ENCODE results near the gene KRT71. TPM values are rescaled to one million over a fixed set of nuclear protein-coding genes. Genes with fewer than 3 reads are reported as not detected.
"Not testable (repeated sequence)": the region's sequence is repeated elsewhere in the genome, so short reads cannot be mapped to it uniquely, and the experiment has no call there.

KRT71 gene
- total RNA-seq, 2 experiments from 2014 or later: not detected

GRCh38 chr12:52598966-52599365 is 46.0 kb upstream of the KRT71 start:
- peaks cover 5% of the 10 kb centered on the region for H3K27me3 Mint-ChIP-seq
- no peak overlapping the region for H3K27ac ChIP-seq (ENCODE audit: low read depth in 1 of 2, low read length in 2 of 2)
- H3K4me3 Mint-ChIP-seq: no peak overlapping the region
- peaks cover 0 to 4% of the 10 kb centered on the region in 2 experiments for H3K9me3 ChIP-seq (ENCODE audit: control insufficient read depth in 1 of 2, insufficient read depth in 1 of 2, low read length in 2 of 2)
- H3K4me3 ChIP-seq (ENCODE audit: low read length): no peak overlapping the region
- ChIA-PET CTCF (no interaction called here), POLR2A (interaction anchor here (0.7 to 1.3 kb wide), 2 partner anchors 11 to 91 kb away, joined by 3 read pairs; no protein-coding TSS in a partner anchor)
- no peak for ATAC-seq (ENCODE audit: poor library complexity)
- DNase-seq: no peak
- H3K4me1 Mint-ChIP-seq (ENCODE audit: low read depth): peaks cover 40% of the 10 kb centered on the region
- no peaks in the 10 kb centered on the region for H3K36me3 ChIP-seq (ENCODE audit: insufficient read depth, low read length)
- H3K9me3 Mint-ChIP-seq: no peaks in the 10 kb centered on the region
- H3K4me1 ChIP-seq (ENCODE audit: insufficient read depth, low read length): peaks cover 26% of the 10 kb centered on the region
- peaks cover 0 to 7% of the 10 kb centered on the region in 2 experiments for H3K27me3 ChIP-seq (ENCODE audit: control insufficient read depth in 1 of 2, insufficient read depth in 2 of 2, low read length in 2 of 2)
- intact Hi-C loops (cut with DNase I, micrococcal nuclease): no loop called here
- H3K27ac Mint-ChIP-seq: no peak overlapping the region
- no peak for TF ChIP-seq CTCF (IDR thresholded peaks at IDR 0.05)
- H3K36me3 Mint-ChIP-seq (ENCODE audit: low read depth): peaks cover 14% of the 10 kb centered on the region

- H3K36me3 ChIP-seq (ENCODE audit: insufficient read depth, low read length); H3K9me3 ChIP-seq (ENCODE audit: control insufficient read depth in 1 of 2, insufficient read depth in 1 of 2, low read length in 2 of 2); H3K4me3 ChIP-seq (ENCODE audit: low read length); intact Hi-C loops (cut with DNase I, micrococcal nuclease); POLR2A ChIA-PET; H3K9me3 Mint-ChIP-seq; DNase-seq; ATAC-seq (ENCODE audit: poor library complexity); H3K27ac ChIP-seq (ENCODE audit: low read depth in 1 of 2, low read length in 2 of 2); H3K27me3 ChIP-seq (ENCODE audit: control insufficient read depth in 1 of 2, insufficient read depth in 2 of 2, low read length in 2 of 2); H3K27me3 Mint-ChIP-seq; H3K27ac Mint-ChIP-seq; H3K4me3 Mint-ChIP-seq; H3K4me1 ChIP-seq (ENCODE audit: insufficient read depth, low read length): not testable (repeated sequence)
- Mint-ChIP-seq H3K36me3 (ENCODE audit: low read depth) (peaks cover 45% of the 10 kb centered on the region), H3K4me1 (ENCODE audit: low read depth) (peaks cover 24% of the 10 kb centered on the region)
- CTCF ChIA-PET: interaction anchor here (1.2 kb wide), 1 partner anchor 10 kb away, joined by 4 read pairs; no protein-coding TSS in a partner anchor
Observed at GRCh38 chr12:52594237-52594636, 41.3 kb upstream of the KRT71 start.

DNA sequence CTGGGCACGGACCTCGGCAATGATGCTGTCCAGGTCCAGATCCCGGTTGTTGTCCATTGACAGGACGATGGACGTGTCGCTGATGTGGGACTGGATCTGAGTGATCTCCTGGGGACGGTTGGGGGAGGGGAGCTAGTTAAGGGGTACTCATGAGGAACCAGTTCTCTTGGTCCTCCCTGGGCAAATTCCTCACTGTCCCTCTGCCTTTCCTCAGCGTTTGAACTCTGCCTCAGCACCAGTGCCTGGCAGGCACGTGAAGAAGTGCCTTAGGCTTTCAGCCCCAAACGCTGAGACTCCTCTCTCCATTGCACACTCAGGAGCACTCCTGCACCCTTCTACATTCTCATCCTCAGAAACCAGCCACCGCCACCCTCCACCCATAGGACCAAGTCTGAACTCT is 38.6 kb upstream of the KRT71 start:
- DNase-seq: no peak
- intact Hi-C loops (cut with DNase I, micrococcal nuclease): no loop called here
- Mint-ChIP-seq H3K4me3 (no peak overlapping the region), H3K36me3 (ENCODE audit: low read depth) (peaks cover 58% of the 10 kb centered on the region), H3K9me3 (no peaks in the 10 kb centered on the region), H3K4me1 (ENCODE audit: low read depth) (peaks cover 36% of the 10 kb centered on the region), H3K27me3 (no peaks in the 10 kb centered on the region), H3K27ac (no peak overlapping the region)
- no peaks in the 10 kb centered on the region for H3K9me3 ChIP-seq (ENCODE audit: control insufficient read depth in 1 of 2, insufficient read depth in 1 of 2, low read length in 2 of 2)
- ChIA-PET POLR2A (no interaction called here), CTCF (no interaction called here)
- no peak overlapping the region for H3K27ac ChIP-seq (ENCODE audit: low read depth in 1 of 2, low read length in 2 of 2)
- ATAC-seq (ENCODE audit: poor library complexity): no peak
- H3K27me3 ChIP-seq (ENCODE audit: control insufficient read depth in 1 of 2, insufficient read depth in 2 of 2, low read length in 2 of 2): no peaks in the 10 kb centered on the region
- TF ChIP-seq CTCF (IDR thresholded peaks at IDR 0.05): no peak
- H3K36me3 ChIP-seq (ENCODE audit: insufficient read depth, low read length): peaks cover 4% of the 10 kb centered on the region
- peaks cover 12% of the 10 kb centered on the region for H3K4me1 ChIP-seq (ENCODE audit: insufficient read depth, low read length)
- no peak overlapping the region for H3K4me3 ChIP-seq (ENCODE audit: low read length)

GRCh38 chr12:52590021-52590420 is 37.1 kb upstream of the KRT71 start:
- H3K27ac ChIP-seq (ENCODE audit: low read depth in 1 of 2, low read length in 2 of 2): no peak overlapping the region
- no peaks in the 10 kb centered on the region for H3K27me3 Mint-ChIP-seq
- TF ChIP-seq CTCF (IDR thresholded peaks at IDR 0.05): no peak
- peaks cover 52% of the 10 kb centered on the region for H3K36me3 Mint-ChIP-seq (ENCODE audit: low read depth)
- no peak overlapping the region for H3K4me3 ChIP-seq (ENCODE audit: low read length)
- peaks cover 4% of the 10 kb centered on the region for H3K36me3 ChIP-seq (ENCODE audit: insufficient read depth, low read length)
- no peak for ATAC-seq (ENCODE audit: poor library complexity)
- H3K4me1 Mint-ChIP-seq (ENCODE audit: low read depth): peaks cover 51% of the 10 kb centered on the region
- no peaks in the 10 kb centered on the region for H3K27me3 ChIP-seq (ENCODE audit: control insufficient read depth in 1 of 2, insufficient read depth in 2 of 2, low read length in 2 of 2)
- CTCF ChIA-PET: interaction anchor here (1.3 kb wide), 1 partner anchor 280 kb away, joined by 3 read pairs; no protein-coding TSS in a partner anchor
- H3K9me3 Mint-ChIP-seq: no peaks in the 10 kb centered on the region
- H3K4me1 ChIP-seq (ENCODE audit: insufficient read depth, low read length): peaks cover 27% of the 10 kb centered on the region
- intact Hi-C loops (cut with DNase I, micrococcal nuclease): no loop called here
- H3K4me3 Mint-ChIP-seq: no peak overlapping the region
- POLR2A ChIA-PET: interaction anchor here (1.2 to 1.8 kb wide), 2 partner anchors 16 to 20 kb away, joined by 4 to 5 read pairs; no protein-coding TSS in a partner anchor
- H3K9me3 ChIP-seq (ENCODE audit: control insufficient read depth in 1 of 2, insufficient read depth in 1 of 2, low read length in 2 of 2): no peaks in the 10 kb centered on the region
- DNase-seq: no peak
- H3K27ac Mint-ChIP-seq: peak overlapping the region; percentile 8

Measured in CD4-positive, alpha-beta T cell (primary cell).